Measurements from ENCODE around the gene EIF3F. TPM values are rescaled to one million over a fixed set of nuclear protein-coding genes. Genes with fewer than 3 reads are reported as not detected.

Gene EIF3F
- total and polyA plus RNA-seq, 9 of the 15 experiments (the other 6 are each of a cell fraction or from before 2014, with no cell fraction given), result 50.1 to 259 (median 135) TPM

- no peaks in the 10 kb centered on the region for H3K36me3 ChIP-seq (ENCODE audit: control insufficient read depth, insufficient read depth, low read length)
- no peaks in the 10 kb centered on the region for H3K9me3 ChIP-seq (replicated peaks; ENCODE audit: control insufficient read depth, insufficient read depth, low read depth, low read length)
- no peak overlapping the region for H2AFZ ChIP-seq (ENCODE audit: low read depth, low read length)
- no peak overlapping the region for H3K4me2 ChIP-seq (ENCODE audit: insufficient read depth, low read length)
- intact Hi-C loops (cut with micrococcal nuclease) (loop anchor here (5.0 kb wide), 1 partner anchor 42 kb away; no protein-coding TSS in a partner anchor), in situ Hi-C loops (cut with MboI) (no loop called here)
- no peaks in the 10 kb centered on the region for H3K79me2 ChIP-seq (ENCODE audit: control insufficient read depth, insufficient read depth, low read length)
- no peaks in the 10 kb centered on the region for H3K9me1 ChIP-seq (ENCODE audit: control insufficient read depth, insufficient read depth, low read length)
- no peak overlapping the region for H3K9ac ChIP-seq (ENCODE audit: insufficient read depth in 1 of 2, low read depth in 2 of 2, low read length in 2 of 2)
- FAIRE-seq, result no peak
- no peak for DNase-seq (ENCODE audit: extremely low read depth in 1 of 4, low spot score in 3 of 4)
- BruUV-seq (replicated peaks), result no TSS peak
- peaks cover 7% of the 10 kb centered on the region for H4K20me1 ChIP-seq (replicated peaks; ENCODE audit: control insufficient read depth, insufficient read depth, low read length)
- no peaks in the 10 kb centered on the region; a peak in 2 of 5 replicates for H3K4me1 ChIP-seq (replicated peaks in 1 of 2; ENCODE audit: control insufficient read depth in 2 of 2, insufficient read depth in 2 of 2, low read length in 2 of 2)
- no peak overlapping the region for H3K27ac ChIP-seq (ENCODE audit: extremely low read depth, low read depth, low read length)
- ChIA-PET CTCF (ENCODE audit: low intra/inter-chr PET ratio) (interaction anchor here (1.2 kb wide), 1 partner anchor 69 kb away, joined by 3 read pairs; no protein-coding TSS in a partner anchor), POLR2A (no interaction called here)
- H3K27me3 ChIP-seq (ENCODE audit: control insufficient read depth in 2 of 2, insufficient read depth in 2 of 2, low read length in 2 of 2), result peaks cover 14 to 48% of the 10 kb centered on the region in 2 experiments; a peak in 4 of 5 replicates
- no peak overlapping the region for H3K4me3 ChIP-seq
- WGBS (ENCODE audit: insufficient coverage, low coverage, missing lambda C conversion rate), result under 1% methylated on average over 8 of the region's 8 CpGs
- no peak for ATAC-seq
- TF ChIP-seq ZNF586 (CRISPR knock-in tag; conservative IDR thresholded peaks at IDR 0.05), result no peak
- TF ChIP-seq, protein P1, sequence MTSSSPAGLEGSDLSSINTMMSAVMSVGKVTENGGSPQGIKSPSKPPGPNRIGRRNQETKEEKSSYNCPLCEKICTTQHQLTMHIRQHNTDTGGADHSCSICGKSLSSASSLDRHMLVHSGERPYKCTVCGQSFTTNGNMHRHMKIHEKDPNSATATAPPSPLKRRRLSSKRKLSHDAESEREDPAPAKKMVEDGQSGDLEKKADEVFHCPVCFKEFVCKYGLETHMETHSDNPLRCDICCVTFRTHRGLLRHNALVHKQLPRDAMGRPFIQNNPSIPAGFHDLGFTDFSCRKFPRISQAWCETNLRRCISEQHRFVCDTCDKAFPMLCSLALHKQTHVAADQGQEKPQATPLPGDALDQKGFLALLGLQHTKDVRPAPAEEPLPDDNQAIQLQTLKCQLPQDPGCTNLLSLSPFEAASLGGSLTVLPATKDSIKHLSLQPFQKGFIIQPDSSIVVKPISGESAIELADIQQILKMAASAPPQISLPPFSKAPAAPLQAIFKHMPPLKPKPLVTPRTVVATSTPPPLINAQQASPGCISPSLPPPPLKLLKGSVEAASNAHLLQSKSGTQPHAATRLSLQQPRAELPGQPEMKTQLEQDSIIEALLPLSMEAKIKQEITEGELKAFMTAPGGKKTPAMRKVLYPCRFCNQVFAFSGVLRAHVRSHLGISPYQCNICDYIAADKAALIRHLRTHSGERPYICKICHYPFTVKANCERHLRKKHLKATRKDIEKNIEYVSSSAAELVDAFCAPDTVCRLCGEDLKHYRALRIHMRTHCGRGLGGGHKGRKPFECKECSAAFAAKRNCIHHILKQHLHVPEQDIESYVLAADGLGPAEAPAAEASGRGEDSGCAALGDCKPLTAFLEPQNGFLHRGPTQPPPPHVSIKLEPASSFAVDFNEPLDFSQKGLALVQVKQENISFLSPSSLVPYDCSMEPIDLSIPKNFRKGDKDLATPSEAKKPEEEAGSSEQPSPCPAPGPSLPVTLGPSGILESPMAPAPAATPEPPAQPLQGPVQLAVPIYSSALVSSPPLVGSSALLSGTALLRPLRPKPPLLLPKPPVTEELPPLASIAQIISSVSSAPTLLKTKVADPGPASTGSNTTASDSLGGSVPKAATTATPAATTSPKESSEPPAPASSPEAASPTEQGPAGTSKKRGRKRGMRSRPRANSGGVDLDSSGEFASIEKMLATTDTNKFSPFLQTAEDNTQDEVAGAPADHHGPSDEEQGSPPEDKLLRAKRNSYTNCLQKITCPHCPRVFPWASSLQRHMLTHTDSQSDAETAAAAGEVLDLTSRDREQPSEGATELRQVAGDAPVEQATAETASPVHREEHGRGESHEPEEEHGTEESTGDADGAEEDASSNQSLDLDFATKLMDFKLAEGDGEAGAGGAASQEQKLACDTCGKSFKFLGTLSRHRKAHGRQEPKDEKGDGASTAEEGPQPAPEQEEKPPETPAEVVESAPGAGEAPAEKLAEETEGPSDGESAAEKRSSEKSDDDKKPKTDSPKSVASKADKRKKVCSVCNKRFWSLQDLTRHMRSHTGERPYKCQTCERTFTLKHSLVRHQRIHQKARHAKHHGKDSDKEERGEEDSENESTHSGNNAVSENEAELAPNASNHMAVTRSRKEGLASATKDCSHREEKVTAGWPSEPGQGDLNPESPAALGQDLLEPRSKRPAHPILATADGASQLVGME (CRISPR knock-in tag; IDR thresholded peaks at IDR 0.05), result no peak
- TF ChIP-seq, protein P2, sequence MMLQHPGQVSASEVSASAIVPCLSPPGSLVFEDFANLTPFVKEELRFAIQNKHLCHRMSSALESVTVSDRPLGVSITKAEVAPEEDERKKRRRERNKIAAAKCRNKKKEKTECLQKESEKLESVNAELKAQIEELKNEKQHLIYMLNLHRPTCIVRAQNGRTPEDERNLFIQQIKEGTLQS (IDR thresholded peaks at IDR 0.05), result no peak
- TF ChIP-seq, protein P2 (CRISPR knock-in tag; conservative IDR thresholded peaks at IDR 0.05), result no peak
- no peak for TF ChIP-seq SP1 (CRISPR knock-in tag; IDR thresholded peaks at IDR 0.05)
- TF ChIP-seq GTF2E2 (tag; IDR thresholded peaks at IDR 0.05), result no peak
- TF ChIP-seq, protein P3, sequence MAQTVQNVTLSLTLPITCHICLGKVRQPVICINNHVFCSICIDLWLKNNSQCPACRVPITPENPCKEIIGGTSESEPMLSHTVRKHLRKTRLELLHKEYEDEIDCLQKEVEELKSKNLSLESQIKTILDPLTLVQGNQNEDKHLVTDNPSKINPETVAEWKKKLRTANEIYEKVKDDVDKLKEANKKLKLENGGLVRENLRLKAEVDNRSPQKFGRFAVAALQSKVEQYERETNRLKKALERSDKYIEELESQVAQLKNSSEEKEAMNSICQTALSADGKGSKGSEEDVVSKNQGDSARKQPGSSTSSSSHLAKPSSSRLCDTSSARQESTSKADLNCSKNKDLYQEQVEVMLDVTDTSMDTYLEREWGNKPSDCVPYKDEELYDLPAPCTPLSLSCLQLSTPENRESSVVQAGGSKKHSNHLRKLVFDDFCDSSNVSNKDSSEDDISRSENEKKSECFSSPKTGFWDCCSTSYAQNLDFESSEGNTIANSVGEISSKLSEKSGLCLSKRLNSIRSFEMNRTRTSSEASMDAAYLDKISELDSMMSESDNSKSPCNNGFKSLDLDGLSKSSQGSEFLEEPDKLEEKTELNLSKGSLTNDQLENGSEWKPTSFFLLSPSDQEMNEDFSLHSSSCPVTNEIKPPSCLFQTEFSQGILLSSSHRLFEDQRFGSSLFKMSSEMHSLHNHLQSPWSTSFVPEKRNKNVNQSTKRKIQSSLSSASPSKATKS (CRISPR knock-in tag; IDR thresholded peaks at IDR 0.05), result no peak
- TF ChIP-seq, protein P4, sequence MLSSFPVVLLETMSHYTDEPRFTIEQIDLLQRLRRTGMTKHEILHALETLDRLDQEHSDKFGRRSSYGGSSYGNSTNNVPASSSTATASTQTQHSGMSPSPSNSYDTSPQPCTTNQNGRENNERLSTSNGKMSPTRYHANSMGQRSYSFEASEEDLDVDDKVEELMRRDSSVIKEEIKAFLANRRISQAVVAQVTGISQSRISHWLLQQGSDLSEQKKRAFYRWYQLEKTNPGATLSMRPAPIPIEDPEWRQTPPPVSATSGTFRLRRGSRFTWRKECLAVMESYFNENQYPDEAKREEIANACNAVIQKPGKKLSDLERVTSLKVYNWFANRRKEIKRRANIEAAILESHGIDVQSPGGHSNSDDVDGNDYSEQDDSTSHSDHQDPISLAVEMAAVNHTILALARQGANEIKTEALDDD (IDR thresholded peaks at IDR 0.05), result no peak
- TF ChIP-seq ZNF717 (CRISPR knock-in tag; IDR thresholded peaks at IDR 0.05), result no peak
- no peak for TF ChIP-seq PYGO2 (tag; IDR thresholded peaks at IDR 0.05)
Measured at GRCh38 chr11:8030526-8031247, 43.5 kb downstream of the EIF3F start.

Data from K562 (cell line).